Testis (tissue), 3 donors: Measurements from ENCODE around the gene SNX8. TPM values are rescaled to one million over a fixed set of nuclear protein-coding genes. Genes with fewer than 3 reads are reported as not detected.

Source experiments
- DNase-seq: peaks from one replicate; pipeline ENCODE4 v3.0.0-alpha.2; 2019
- H3K27ac ChIP-seq, 2 donors: fragments of 200-600 bp; sonication (generic); one replicate each; pipeline ENCODE4 v1.5.1; 2019
- H3K27me3 ChIP-seq: fragments of 200-600 bp; sonication (generic); one replicate; pipeline ENCODE4 v1.5.1; 2019
- H3K36me3 ChIP-seq: fragments of 200-600 bp; sonication (generic); one replicate; pipeline ENCODE4 v1.5.1; 2017; ENCODE audit warnings: low read depth; ENCODE audit errors: missing control alignments
- H3K4me1 ChIP-seq: fragments of 200-600 bp; sonication (generic); one replicate; pipeline ENCODE4 v1.5.1; 2019
- H3K4me3 ChIP-seq, 2 donors: fragments of 200-600 bp; sonication (generic); one replicate each; pipeline ENCODE4 v1.5.1; 2017 to 2019
- H3K9me3 ChIP-seq: fragments of 200-600 bp; sonication (generic); one replicate; pipeline ENCODE4 v1.5.1; 2017
- POLR2A ChIP-seq: fragments of 450-650 bp; IDR thresholded peaks from one replicate; pipeline ENCODE4 v1.6.1; 2017; ENCODE audit warnings: antibody characterized with exemption, mild to moderate bottlenecking, moderate library complexity
- WGBS, 2 donors: methylation state at CpG; one replicate each; pipeline ENCODE4 v1.1.5; 2018; 5-methylcytosine and 5-hydroxymethylcytosine counted together
- intact Hi-C: fragments of 100-400 bp; cut with DNase I; formaldehyde crosslinking; loops from one replicate; pipeline ENCODE4 v1.15.1; 2023; ENCODE audit warnings: low total_unique reads
- polyA plus RNA-seq: library from polyadenylated mRNA; stranded (reverse); fragments of 350-450 nt; fragmentation: Illumina TruSeq; extraction: RNeasy Lipid Tissue Mini Kit (QIAGEN cat#74804); gene quantifications from one replicate; pipeline ENCODE4 v1.2.3, GENCODE V29; 2014; ENCODE audit warnings: low read depth, low replicate concordance; ENCODE audit not compliant: insufficient read depth
- total RNA-seq, 2 donors: library from RNA; depleted of rRNA; stranded (reverse); fragments of >200 nt; gene quantifications; one replicate each; pipeline ENCODE4 v1.2.3, GENCODE V29; 2016
- TF ChIP-seq, protein P1 (sequence below), 3 experiments: fragments of 450-650 bp in 2 of 3; fragments of 200-600 bp in 1 of 3; sonication (generic) in 1 of 3; IDR thresholded peaks; one replicate each; pipeline ENCODE4 v1.5.1; 2016 to 2019; ENCODE audit warnings: antibody characterized with exemption in 3 of 3, mild to moderate bottlenecking in 2 of 3, moderate library complexity in 1 of 3

The SNX8 gene
- total and polyA plus RNA-seq, 3 donors from 2014 or later = 50.9 to 90.8 (median 66.8) TPM

DNA sequence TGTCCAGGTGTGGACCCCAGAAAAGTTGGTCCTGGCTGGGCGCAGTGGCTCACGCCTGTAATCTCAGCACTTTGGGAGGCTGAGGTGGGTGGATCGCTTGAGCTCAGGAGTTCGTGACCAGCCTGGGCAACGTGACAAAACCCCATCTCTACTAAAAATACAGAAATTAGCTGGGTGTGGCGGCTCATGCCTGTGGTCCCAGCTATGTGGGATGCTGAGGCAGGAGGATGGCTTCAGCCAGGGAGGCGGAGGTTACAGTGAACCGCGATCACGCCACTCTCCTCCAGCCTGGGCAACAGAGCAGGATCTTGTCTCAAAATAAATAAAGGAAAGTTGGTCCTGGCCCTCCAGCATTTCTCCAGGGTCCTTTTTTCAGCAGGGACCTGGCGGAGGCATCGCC lies 70.8 kb downstream of the SNX8 start:
- no peak for DNase-seq
- no peak overlapping the region for H3K27ac ChIP-seq
- peaks cover 13% of the 10 kb centered on the region for H3K4me1 ChIP-seq
- H3K4me3 ChIP-seq = no peak overlapping the region
- no peaks in the 10 kb centered on the region for H3K27me3 ChIP-seq
- TF ChIP-seq, protein P1, sequence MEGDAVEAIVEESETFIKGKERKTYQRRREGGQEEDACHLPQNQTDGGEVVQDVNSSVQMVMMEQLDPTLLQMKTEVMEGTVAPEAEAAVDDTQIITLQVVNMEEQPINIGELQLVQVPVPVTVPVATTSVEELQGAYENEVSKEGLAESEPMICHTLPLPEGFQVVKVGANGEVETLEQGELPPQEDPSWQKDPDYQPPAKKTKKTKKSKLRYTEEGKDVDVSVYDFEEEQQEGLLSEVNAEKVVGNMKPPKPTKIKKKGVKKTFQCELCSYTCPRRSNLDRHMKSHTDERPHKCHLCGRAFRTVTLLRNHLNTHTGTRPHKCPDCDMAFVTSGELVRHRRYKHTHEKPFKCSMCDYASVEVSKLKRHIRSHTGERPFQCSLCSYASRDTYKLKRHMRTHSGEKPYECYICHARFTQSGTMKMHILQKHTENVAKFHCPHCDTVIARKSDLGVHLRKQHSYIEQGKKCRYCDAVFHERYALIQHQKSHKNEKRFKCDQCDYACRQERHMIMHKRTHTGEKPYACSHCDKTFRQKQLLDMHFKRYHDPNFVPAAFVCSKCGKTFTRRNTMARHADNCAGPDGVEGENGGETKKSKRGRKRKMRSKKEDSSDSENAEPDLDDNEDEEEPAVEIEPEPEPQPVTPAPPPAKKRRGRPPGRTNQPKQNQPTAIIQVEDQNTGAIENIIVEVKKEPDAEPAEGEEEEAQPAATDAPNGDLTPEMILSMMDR (IDR thresholded peaks at IDR 0.05) = no peak
- no peak for TF ChIP-seq POLR2A
- intact Hi-C loops = no loop called here
- H3K9me3 ChIP-seq = no peaks in the 10 kb centered on the region
- H3K36me3 ChIP-seq = no peaks in the 10 kb centered on the region
- 83 to 86% methylated on average over 11 to 12 of the region's 12 CpGs for WGBS, 2 donors

DNA sequence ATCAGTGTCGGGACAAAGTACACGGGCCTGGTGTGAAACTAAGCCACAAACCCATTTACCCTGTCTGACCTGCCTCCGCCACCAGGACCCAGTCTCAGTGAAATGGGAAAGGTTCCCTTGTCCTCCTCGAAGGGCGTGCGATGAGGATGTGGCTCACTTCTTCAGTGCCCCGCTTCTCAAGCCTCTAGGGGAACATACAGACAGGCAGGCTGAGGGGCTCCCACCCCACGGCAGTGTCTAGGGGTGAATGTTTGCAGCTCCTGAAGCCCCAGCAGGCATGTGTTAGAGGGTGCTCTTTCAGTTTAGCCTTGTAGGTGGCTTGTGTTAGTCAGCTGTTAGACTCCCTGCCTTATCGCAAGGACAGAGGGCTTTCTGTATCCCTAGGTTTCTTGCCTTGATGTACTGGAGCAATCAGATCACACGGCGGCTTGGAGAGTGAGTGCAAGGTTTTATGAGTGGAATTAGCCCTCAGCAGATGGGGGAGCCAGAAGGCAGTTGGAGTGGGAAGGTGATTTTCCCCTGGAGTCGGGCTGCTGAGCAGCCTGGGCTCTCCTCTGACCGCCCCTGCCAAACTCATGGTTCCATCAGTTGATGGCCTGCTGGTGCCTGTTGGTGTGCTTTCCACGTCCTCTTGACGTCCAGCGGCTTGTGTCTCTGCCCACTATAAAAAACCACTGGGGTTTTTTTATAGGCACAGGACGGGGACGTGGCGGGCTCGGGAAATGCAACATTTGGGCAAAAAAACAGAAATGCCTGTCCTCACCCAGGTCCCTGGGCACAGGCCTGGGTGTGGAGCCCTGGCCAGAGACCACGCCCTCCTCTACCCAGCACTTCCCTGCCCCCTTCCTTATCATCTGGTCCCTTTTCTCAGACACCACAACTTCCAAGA lies 71.5 kb downstream of the SNX8 start:
- H3K4me3 ChIP-seq = peak overlapping the region; percentile 87 to 92
- no peaks in the 10 kb centered on the region for H3K27me3 ChIP-seq
- TF ChIP-seq, protein P1 (IDR thresholded peaks at IDR 0.05) = no peak
- no peak for TF ChIP-seq POLR2A
- no peak overlapping the region for H3K27ac ChIP-seq
- peaks cover 13% of the 10 kb centered on the region for H3K4me1 ChIP-seq
- intact Hi-C loops = no loop called here
- no peaks in the 10 kb centered on the region for H3K9me3 ChIP-seq
- no peaks in the 10 kb centered on the region for H3K36me3 ChIP-seq
- 23 to 27% methylated on average over 16 to 21 of the region's 21 CpGs for WGBS, 2 donors
- no peak for DNase-seq

DNA sequence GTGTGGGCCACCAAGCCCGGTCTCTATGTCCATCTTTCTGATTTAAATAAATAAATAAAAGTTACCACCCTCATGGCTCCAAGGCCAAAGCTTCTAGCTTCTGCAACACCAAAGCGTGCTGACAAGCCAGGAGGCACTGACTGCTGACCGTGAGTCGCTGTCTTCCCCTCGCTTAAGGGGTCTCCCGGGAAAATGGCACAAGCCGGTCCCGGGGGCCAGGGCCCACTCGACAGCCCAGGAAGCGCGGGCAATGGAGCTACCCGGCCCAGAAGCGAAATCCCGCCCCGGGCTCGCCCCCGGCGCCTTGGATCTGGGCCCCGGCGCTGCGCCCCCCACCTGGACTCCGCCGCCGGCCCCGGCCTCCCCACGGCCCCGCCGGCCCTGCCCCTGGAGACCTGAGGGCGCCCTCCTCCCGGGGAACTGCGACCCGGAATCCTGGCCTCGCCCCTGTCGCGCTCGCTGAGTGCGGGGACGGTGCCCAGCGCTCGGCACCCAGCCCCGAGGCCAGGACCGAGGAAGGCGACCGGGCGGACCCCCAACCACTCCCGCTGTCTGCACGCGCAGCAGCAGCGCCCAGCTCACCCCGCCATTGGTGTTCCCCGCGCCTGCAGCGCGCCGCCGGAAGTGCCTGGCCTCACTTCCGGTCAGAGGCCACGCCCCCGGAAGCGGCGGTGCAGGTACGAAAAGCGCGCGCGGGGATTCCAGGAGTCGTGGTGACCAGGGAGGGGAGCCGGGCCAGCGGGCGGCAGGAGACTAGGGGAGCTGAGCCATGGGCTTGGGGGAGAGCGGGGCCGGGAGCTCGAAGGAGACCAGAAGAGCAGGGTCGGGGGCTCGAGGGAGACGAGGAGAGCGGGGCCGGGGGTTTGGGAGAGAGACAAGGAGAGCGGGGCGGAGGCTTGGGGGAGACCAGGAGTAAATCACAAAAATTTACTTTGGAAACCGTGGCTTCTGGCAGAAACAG lies 72.4 kb downstream of the SNX8 start, which contains the start of the genes MRM2 and NUDT1:
MRM2 (minus strand) TSS at position 626 of the 961 bp plus-strand sequence; CDS start at position 590, 36 bp downstream.
NUDT1 (plus strand) TSS at position 647 of the 961 bp plus-strand sequence. CDS start 2,349 bp downstream, outside the sequence.
- TF ChIP-seq POLR2A = no peak
- peak; percentile 92 for DNase-seq
- no peaks in the 10 kb centered on the region for H3K36me3 ChIP-seq
- H3K27me3 ChIP-seq = no peaks in the 10 kb centered on the region
- peaks cover 13% of the 10 kb centered on the region for H3K4me1 ChIP-seq
- peak within 1 kb of the TSS in 1 of 2 donors; percentile 32 for H3K27ac ChIP-seq
- intact Hi-C loops = no loop called here
- peak within 1 kb of the TSS; percentile 87 to 92 for H3K4me3 ChIP-seq
- H3K9me3 ChIP-seq = no peaks in the 10 kb centered on the region
- WGBS, 2 donors = 0 to 2% methylated on average over 40 to 76 of the region's 81 CpGs

DNA sequence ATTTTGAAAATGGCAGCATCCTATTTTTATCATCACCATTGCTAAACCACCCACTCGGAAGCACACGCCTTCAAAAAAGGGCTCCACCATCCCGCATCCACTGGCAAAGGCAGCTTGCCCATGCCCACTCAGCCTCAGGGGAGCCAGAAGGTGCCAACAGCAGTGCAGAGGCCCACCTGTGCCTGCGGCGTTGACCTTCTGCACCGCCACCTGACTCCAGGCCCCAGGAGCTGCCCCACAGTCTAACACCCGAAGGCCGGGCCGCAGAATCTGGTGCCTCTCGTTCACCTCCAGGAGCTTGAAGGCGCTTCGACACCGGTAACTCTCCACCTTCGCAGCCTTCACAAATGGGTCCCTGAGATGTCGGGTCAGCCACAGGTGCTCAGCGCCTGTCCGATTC lies 75.0 kb downstream of the SNX8 start:
- H3K4me3 ChIP-seq = no peak overlapping the region
- H3K36me3 ChIP-seq = no peaks in the 10 kb centered on the region
- peaks cover 13% of the 10 kb centered on the region for H3K4me1 ChIP-seq
- H3K27me3 ChIP-seq = no peaks in the 10 kb centered on the region
- 93 to 95% methylated on average over 16 to 17 of the region's 17 CpGs for WGBS, 2 donors
- H3K27ac ChIP-seq = no peak overlapping the region
- DNase-seq = no peak
- intact Hi-C loops = no loop called here
- no peaks in the 10 kb centered on the region for H3K9me3 ChIP-seq
- TF ChIP-seq, protein P1 (IDR thresholded peaks at IDR 0.05) = no peak
- no peak for TF ChIP-seq POLR2A
